GM21528 (cell line): ENCODE results near the gene CDK14.

ENCODE experiments used
- ATAC-seq: cut with Tn5 transposase; IDR thresholded peaks from one replicate; pipeline ENCODE4 v1.9.1; 2021; ENCODE audit warnings: mild to moderate bottlenecking, moderate library complexity; ENCODE audit not compliant: unreplicated experiment, low FRiP score

CDK14 gene

DNA sequence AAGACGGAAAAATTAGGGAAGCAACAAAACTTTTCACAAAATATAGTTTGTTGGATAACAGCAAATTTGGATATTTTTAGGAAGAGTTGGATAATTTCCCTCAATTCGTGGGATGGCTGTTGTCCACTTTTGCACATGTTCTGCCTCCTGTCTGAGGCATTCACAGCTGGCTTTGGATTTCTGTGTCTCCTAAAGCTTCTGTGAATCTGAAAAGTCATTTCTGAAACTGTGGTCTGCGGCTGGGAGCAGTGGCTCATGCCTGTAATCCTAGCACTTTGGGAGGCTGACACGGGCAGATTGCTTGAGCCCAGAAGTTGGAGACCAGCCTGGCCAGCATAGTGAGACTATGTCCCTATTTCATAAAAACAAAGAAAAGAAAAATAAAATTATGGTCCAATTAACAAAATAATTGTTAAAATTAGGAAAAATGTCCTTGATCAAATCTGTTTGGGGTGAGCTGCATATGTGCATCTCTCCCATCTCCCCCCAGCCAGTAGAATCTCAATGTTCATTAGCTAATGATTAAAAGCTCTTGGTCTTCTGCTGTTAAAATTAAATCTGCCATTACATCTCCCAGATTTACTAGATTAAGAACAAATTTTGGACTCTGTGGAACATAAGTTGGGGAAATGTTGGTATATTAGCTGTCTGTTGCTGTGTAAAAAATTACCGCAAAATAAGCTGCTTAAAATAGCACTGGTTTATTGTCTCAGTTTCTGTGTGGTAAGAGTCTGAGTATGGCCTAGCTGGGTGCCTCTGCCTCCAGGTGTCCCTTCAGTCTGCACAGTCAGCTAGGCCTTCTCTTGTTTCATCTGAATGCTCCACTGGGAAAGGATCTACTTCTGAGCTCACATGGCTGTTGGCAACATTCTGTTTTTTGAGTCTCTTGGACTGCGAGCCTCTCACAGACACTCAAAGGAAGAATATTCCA lies 336.1 kb downstream of the CDK14 start:
- peak; percentile 99 for ATAC-seq

GRCh38 chr7:90933041-90933440 lies 336.9 kb downstream of the CDK14 start:
- ATAC-seq: no peak

DNA sequence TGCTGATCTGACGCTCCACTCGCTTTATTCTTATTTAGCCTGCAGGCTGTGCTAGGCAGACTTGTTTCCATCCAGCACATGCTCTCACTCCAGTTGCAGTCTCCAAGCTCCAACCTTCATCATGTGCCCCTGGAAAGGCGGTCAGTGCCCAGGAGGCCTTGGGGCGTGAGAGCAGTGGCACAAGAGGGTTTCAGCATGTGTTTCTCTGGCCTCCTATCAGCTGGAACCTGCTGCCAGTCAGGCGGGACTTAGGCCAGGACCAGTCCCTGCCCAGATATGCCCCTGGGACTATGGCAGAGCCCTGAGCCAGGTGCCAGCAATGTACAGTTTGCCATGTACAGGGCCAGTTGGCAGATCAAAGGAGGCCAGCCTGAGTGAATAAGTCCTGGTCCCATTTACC lies 337.9 kb downstream of the CDK14 start:
- ATAC-seq: no peak

DNA sequence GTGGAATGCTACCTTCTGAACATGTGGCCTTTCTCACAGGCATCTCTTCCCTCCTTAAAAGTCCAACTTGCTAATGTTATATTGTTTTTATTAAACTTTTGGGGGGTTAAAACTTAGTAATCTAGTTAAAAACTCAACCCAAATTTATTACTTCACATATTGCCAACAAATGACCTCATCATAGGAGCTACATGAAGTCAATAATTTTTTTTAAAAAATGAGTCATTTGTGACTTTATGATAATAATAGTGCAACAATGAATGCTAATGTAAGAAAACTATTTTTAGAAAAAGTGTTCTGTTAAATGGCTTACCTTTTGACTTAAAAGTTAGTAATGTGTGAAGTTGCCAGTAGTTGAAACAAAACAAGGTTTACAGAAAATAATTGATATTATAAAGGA lies 342.2 kb downstream of the CDK14 start:
- no peak for ATAC-seq

DNA sequence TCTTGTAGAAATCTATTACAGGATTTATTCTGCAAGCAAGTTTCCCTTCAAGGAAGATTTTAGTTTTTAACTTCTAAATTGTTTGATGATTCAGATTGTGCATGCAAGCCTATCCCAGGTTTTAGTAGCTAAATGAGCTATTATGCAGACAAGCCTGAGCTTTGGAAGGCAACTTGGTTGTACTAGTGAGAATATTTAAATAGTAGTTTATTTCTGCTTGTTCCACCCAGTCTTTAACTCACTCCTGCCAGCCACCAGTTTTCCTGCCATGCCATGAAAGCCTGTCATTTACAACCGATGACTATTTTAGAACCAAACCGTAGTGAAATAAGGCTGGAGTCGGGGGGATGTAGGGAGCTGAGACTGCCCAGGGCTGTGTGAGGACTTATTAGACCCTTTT lies 343.5 kb downstream of the CDK14 start:
- ATAC-seq: no peak

DNA sequence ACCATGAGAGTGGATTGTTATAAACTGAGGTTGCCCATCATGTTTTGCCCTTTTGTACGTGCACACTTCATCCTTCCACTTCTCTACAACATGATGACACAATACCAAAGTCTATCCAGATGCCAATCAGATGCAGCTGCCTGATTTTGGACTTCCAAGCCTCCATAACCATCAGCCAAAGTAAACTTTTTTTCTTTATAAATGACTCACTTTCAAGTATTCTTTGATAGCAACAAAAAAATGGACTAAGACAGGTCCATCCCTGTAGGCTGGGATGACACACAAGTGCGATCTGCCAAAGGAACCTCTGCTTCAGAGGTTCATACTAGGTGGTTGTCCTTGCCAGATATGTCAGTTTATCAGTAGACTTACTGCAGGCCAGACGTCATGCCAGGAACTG lies 347.9 kb downstream of the CDK14 start:
- no peak for ATAC-seq

DNA sequence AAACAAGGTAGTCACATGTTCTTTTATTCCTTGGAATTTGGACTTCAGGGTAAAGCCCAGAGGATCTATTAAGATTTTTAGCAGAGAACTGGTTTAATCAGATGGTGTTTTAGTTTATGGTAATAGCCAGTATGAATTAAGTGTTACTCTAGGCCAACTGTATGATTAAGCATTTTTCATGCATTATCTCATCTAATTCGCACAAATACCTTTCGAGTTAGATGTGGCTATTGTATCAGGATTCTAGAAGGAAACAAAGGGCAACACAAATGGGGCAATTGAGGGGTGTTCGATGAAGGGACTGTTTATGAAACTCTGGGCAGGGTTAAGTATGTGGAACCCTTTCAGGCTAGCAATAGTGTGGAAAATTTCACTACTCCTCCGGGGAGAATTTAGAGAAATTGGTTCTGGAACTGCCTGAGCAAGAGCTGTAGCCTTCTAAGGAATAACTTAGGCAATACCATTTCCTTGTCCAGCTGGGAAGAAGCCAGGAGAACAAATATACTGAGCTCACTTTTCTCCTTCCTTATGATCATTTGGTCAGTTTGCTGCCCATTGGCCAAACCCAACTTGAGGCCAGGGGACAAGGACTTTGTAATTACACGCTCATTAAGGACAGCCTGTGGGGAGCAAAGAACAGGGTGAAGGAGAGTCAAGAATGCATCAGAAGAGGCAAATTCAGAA lies 349.1 kb downstream of the CDK14 start:
- no peak for ATAC-seq

- ATAC-seq: no peak
Measured at GRCh38 chr7:90946730-90947501, 350.8 kb downstream of the CDK14 start.

GRCh38 chr7:90948085-90948484 lies 352.0 kb downstream of the CDK14 start:
- no peak for ATAC-seq

GRCh38 chr7:90951229-90951628 lies 355.1 kb downstream of the CDK14 start:
- ATAC-seq: no peak

DNA sequence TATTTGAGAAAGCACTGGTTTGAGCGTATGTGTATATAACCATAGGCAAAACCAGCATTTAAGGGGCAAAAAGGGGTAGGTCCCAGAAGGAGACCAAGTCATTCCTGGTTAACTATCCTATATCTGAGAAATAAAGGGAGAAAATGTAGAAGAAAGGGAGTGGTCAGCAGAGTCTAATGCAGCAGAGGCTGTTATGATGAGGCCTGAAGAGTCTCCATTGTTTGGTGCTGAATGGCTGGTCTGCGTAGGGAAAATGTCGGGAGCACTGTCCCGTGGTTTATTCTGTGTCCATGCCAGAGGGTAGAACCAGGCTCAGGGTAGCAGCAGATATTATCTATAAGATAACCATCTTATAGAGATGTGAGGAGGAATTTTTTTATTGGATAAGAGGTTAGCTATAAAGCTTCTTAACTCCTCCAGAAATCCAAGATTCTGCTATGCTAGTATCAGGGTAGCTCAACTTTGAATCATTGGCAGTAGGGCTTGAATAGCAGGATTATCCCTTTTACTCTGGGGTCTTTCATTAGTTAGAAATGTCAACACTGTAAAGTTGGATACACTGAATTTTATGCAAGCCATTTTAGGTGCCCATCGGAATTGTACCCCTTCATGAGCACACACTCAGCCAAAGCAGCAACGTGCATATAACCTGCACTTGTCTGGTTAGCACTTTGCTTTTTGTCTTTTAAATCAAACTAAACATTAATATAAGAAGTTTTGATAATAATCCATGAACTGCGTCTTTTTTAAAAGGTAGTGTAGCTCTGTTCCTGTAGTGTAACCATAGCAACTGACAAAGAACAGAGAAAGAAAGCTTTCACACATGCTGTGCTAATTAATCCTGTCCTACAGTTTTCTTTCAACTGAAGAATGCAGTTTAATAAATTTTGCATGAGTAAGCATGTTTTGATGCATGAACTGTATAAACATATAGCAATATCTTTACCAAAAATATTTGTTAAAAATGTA lies 356.1 kb downstream of the CDK14 start:
- ATAC-seq: no peak

- ATAC-seq: no peak
Measured at GRCh38 chr7:90955641-90956207, 359.6 kb downstream of the CDK14 start.

DNA sequence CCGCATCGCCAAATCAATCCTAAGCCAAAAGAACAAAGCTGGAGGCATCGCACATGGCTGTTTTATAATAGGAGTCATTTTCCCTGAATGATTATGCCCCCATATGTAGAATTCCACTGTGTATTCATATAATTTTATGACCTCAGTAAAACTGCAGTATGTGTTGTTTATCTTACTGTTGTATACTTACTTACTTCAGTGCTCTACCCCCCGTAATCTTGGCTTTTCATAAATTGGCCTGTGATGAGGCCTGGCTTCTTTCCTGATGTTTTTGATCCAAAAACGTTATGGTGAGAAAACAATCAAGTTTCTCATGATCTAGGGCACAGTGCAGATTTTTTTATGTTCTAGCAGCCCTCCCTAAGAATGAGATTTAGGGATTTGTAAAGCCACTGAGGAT lies 361.8 kb downstream of the CDK14 start:
- ATAC-seq: no peak

- no peak for ATAC-seq
Measured at GRCh38 chr7:90958647-90959046, 362.5 kb downstream of the CDK14 start.

DNA sequence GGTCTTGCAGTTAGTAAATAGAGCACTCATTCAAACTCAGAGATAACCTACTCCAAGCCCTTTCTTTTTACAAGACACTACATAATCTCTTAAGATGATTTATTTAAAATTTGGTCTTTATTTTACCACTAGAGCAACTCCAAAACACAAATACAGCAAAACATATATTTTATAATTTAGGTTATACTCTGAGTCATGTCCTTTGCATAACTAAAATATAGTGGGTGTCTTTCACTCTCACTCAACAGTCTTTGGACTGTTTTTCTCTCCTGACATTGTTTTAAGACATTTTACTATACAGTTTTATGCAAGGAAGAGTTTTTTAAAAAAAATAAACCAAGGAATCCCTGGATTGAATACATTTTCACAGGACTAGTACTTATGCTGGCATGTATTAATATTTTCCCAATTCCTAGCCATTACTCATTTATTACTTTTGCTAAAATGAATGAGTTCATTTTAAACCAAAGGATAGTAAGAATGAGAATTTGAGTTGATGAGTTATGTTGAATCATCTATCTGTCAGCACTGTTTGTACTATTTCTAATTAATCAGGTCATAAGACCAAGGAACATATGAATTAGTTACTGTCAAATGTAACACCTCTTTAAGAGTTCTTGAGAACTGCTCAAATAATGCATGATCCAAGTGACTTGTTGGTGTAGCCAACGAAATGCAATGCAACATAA lies 365.1 kb downstream of the CDK14 start:
- ATAC-seq: no peak

DNA sequence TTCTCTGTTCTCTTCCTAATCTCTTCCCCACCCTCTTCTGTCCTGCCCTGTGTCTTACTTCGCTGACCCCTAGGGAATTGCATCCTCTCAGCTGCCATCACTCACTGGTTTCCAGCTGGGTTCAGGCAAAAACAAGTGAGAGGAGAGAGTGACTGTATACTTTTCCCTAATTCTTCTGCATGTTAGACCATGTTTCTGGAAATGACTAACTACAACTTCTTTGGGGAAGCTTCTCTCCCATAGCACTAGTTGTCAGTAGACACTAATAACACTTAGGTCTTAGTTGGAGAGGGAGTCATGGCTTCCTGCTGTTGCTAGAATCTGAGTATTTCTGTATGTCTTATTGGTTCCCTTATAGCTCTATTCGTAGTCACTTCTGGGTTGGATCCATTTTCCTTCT lies 369.1 kb downstream of the CDK14 start:
- ATAC-seq: no peak

DNA sequence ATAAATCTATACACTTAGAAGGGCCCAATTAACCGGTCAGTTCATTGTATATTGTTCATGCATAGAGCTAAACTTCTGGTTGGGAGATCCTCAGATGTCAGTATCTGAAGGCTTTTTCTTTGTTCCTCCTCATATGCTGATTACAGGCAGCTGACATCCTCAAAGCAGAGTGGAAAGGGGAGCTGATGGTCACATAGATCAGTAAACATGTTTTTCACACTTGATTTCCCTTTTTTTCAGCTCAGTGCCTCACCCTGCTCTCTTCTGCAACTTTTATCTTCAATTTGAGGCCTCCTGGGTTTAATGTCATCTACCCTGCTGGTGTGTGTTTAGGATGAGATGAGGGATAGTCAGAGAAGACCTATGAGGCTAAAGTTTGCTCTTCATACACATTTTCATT lies 370.2 kb downstream of the CDK14 start:
- ATAC-seq: no peak

DNA sequence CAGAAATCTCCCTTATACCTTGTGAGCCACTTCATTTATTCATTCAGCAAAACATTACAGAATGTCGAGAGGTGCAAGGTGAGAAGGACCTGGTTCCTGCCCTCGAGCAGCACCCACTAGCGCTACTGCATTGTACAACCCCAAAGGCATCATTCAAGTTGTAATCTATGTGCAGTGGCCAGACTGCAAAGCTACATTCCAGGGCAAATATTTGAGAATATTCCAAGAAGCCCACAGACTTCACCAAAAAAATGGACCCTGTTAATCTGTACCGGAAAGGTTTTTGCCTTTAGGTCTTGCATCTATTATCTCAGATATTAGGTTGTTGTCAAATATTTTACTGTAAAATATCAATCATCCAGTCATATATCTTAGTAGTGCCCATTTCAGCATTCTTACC lies 372.8 kb downstream of the CDK14 start:
- ATAC-seq: no peak

DNA sequence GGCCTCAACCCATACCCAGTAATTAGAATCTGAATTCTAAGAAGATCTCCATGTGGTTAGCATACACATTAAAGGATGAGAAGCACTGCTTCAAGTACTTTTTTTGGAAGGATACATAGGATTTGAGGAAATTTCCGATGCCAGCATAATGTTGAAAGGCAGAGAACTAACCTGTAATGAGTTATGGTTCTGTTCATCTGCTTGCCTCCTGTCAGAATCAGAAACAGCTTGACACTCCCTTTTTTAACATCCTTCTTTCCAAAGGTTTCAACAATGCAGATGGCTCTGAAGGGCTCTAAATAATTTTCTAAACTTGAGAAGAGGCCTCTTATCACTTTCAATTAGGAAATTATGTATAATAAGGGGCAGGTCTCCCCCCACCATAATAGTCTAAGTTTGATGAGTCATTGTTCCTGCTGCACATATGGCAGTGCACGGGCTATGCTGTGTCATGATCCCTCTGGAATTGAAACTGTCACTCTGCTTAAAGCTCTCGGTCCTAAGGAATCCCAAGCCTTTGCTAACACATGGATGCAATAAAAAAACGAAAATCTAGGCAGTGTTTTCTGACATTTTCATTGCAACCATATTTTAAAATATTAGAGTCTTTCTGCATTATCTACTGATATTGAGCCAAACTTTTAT lies 376.9 kb downstream of the CDK14 start:
- ATAC-seq: no peak
